GM18861 (cell line): ENCODE measurements around the gene SYTL2.

Experiments
- ATAC-seq: cut with Tn5 transposase; IDR thresholded peaks from one replicate; pipeline ENCODE4 v1.9.1; 2021; ENCODE audit not compliant: unreplicated experiment

Gene SYTL2

GRCh38 chr11:85764796-85765195, 46.1 kb downstream of the SYTL2 start:
- no peak for ATAC-seq

- no peak for ATAC-seq
These were observed 48.7 kb downstream of the SYTL2 start for GRCh38 chr11:85762226-85762625.

DNA sequence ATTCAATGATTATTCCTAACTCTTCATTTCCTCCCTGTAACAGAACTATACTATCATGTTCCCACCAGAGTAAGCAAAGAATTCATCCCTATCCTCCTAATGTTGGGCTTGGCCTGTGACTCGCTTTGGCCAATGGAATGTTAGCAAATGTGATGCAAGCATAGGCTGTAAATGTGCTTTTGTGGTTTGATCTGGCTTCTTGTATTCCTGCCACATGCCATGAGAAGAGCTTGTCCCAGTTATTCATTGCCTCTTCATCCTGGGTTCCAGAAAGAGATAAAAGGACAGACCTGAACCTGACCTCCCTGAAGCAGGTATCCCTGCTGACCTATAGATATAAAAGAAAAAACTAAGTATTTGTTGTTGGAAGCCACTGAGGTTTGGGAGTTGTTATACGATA, 51.0 kb downstream of the SYTL2 start:
- ATAC-seq = no peak

DNA sequence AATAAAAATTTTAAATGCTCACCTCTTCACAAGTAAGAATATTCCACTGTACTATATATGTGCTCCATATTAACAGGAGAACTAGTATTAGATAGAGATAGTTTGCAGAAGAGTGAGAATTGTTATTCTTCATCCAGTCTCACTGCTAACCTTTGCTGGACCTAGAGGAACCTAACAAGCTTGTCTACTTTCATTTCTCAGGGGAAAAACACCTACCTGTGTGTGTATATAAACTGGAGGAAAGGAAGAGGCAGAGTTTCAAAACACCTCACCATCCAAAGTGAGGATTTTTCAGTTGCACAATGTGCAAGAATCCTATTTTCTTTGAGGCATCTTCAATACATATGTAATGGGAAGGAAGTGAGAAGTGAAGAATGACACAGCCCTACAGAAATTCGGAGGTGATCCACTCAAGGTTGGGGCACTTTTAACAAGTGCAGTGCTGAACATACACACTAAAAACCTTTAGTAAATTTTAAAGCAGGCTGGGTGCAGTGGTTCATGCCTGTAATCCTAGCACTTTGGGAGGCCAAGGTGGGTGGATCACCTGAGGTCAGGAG, 52.4 kb downstream of the SYTL2 start:
- ATAC-seq = no peak

DNA sequence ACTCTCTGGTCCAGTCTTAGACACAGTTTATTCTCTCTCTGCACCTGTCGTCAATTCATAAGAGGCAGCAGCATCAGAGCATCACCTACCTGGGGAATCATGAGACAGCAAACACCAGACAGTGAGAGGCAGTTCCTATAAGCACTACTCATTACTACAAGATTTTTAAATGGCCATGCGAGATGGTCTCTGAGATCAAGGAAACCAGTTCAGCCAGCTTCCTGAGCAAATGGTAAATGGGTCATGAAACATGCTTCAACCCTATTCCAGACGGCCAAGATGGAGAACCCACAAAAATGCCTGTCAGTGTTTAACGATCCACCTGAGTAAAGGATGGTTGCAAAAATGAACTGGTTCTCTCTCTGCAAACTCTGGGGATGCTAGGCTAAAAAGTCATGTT, 52.9 kb downstream of the SYTL2 start:
- no peak for ATAC-seq

GRCh38 chr11:85756401-85757200, 54.3 kb downstream of the SYTL2 start:
- no peak for ATAC-seq

- ATAC-seq = no peak
These were observed 55.2 kb downstream of the SYTL2 start for GRCh38 chr11:85755701-85756100.

GRCh38 chr11:85755285-85755684, 55.7 kb downstream of the SYTL2 start:
- no peak for ATAC-seq

DNA sequence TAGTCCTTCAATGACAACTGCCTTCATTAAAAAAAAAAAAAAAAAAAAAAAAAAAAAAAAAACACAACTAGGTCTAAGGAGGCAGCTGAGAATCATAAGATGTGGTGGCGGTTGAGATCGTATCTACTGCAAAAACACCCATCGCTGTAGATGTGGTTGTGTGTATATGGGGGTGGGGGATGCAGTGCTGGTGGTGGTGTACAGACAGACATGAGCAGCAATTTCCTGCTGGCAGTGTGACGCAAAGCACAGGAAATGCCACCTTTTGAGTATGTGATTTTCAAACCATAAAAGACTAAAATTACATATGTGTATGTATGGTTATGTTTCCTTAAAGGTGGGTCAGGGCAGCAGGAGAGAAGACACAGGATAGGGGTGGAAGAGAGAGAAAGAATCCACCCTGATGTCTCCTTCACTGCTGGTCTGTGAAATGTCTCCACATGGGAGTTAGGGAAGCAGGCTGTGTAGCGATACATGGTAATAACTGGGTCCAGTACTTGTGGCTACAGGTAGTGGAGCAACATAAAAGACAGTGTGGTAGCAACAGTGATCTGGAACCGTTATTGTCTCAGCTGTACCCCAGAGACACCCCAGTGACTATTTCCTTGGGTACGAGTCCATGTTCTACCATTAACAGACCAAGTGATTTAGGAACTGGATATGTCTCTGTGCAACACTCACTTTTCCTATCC, 57.9 kb downstream of the SYTL2 start:
- ATAC-seq = no peak

DNA sequence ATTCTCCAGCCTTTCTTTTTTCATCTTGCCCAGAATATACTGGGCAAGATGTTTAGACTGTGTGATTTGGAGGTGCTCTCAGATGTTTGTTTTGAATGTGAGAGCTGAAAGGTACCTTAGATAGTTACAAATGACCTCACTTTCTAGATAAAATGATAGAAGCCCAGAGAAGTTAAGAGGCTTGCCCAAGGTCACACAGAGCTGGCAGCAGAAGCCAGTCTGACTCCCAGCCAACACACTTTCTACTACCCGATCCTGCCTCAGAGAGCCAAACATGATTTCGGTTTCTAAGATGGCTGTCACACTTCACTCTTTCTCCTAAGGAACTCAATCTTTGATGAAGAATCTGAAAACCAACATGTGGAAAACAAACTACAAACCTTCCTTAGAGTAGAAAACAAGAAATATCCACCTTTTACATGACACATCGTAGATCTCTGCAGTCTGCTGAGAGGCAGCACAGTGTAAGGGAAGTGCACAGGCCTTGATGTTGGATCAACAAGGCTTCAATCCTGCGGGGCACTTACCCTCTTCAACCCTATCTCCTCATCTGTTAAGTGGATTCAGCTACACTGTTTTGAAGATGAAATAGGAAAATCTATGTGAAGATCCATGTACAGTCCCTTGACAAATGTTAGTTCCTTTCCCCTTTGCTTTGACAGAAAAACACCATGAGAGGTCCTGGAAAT, 58.6 kb downstream of the SYTL2 start:
- ATAC-seq = no peak

- ATAC-seq = no peak
These were observed 59.2 kb downstream of the SYTL2 start for GRCh38 chr11:85751724-85752123.

DNA sequence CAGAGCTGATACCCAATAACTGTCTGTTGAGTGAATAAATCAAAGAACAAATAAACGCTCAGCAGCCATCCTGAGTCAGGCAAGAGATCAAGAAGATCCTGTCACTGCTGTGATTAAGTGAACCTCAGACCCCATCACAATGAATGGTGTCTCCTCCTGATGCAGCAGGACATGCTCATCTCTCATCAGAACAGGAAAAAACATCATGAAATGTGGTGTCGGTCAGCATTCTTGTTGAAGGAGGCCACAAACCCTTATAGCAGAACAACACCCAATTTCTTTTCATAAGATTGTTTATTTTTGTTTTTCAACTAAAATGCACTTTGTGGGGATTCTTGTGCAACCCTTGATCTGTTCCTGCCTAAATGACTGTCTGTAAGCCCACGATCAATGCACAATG, 60.3 kb downstream of the SYTL2 start:
- ATAC-seq = no peak

DNA sequence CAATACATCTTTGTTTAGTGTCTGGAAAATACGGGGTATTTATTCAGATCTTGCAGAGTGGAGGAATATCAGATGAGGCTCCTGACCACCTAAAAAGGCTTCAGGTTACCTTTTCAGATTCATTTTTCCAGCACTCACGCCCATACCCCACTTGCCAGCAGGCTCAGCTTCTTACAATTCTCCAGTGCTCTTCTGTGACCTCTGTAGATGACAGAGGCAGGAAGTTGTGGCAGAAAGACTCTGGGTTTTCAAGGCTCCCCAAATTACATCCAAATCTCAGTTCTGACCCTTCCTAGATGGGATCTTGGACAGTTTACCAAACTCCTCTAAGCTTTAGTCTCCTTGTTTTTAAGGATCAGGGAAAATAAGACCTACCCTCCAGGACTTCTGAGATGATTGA, 61.1 kb downstream of the SYTL2 start:
- ATAC-seq = no peak

- no peak for ATAC-seq
These were observed 61.6 kb downstream of the SYTL2 start for GRCh38 chr11:85749287-85749834.

DNA sequence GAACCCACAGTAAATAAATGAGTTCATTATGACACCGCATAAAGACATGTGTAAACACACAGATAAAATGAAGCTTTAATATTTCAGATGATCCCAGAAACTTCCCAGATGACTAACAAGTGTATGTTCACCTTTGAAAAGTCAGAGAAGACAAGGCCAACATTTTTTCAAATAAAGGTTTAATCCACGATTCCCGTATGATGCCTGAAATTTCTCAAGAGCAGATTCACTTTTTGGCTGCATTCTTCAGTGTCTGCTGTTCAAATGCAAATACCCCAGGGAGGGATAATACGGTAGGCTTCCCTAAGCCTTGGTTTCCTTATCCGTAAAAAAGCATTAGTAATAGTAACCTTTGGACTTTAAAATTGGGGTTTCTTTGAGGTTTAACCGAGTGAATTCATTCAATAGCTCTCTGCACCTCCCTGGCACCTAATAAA, 62.5 kb downstream of the SYTL2 start:
- no peak for ATAC-seq

DNA sequence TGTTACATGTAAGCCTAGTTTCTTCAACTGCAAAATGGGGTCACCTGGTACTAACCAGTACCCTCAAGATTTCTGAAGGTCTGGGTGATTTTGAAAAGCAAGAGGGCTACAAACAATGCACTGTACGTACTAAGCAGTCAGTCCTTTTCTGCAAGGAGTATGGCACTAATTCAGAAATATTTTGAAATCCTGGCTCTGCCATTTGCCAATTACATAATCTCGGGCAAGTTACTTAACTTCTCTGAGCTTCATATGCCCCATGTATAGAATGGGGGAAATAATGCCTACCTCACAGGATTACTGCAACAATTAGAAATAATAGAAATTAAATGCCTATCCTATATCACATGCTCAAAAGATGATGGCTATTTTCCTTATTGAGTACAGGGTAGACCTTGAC, 64.3 kb downstream of the SYTL2 start:
- no peak for ATAC-seq

DNA sequence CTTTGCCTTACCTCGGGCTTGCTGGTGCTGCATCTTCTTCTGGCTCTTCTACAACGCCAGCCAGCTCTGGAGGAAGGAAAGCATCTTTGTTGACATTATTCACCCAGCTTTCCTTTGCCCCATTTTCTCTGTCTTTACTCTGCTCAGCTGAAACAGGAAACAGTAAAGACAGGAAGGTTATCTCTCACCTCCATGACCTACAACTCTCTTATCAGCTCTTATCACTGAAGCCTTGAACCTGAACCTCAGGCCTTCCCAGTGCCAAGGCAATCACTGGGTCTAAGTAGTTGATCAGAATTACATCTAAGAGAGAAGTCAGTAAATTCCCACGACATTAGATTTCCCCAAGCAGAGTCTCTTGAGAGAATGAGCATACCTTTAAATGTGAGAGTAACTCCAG, 65.3 kb downstream of the SYTL2 start:
- ATAC-seq = no peak

- ATAC-seq = no peak
These were observed 68.1 kb downstream of the SYTL2 start for GRCh38 chr11:85742873-85743275.

DNA sequence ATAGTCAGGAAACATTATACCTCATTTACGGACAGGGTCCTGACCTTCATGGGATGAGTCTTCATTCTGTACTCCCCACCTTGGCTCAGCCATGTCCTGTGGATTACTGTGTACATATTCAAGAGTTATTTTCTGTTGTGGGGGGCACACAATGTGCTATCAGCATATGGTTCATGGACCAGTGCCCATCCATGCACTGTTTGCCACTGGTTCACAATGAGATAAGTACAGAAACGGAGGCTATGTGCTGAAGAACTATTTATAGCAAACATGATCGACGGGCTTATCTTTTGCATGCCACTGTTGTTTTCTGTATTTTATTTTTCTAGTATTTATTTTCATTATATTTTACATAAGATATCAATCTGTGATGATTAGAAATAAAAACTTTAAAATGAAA, 68.6 kb downstream of the SYTL2 start:
- ATAC-seq = no peak

- no peak for ATAC-seq
These were observed 70.2 kb downstream of the SYTL2 start for GRCh38 chr11:85740481-85741400.
